SHP77 treated with DMSO at 0.1 percent for 48 hours (cell line): Measurements from ENCODE around the gene RYR1.
A peak's percentile ranks its signal among the peaks of the same experiment; 100 is the strongest.
"Not testable (repeated sequence)": the region's sequence is repeated elsewhere in the genome, so short reads cannot be mapped to it uniquely, and the experiment has no call there.

Experiments used
- DNase-seq: peaks from one replicate; lab custom pipeline; 2025; lab: John Stamatoyannopoulos, UW

The RYR1 gene

GRCh38 chr19:38561658-38562057, 128.2 kb downstream of the RYR1 start:
- DNase-seq = no peak

- DNase-seq = no peak
Measured at GRCh38 chr19:38562096-38562495, 128.6 kb downstream of the RYR1 start.

- DNase-seq = no peak
Measured at GRCh38 chr19:38563475-38563874, 130.0 kb downstream of the RYR1 start.

- no peak for DNase-seq
Measured at GRCh38 chr19:38564981-38565690, 131.6 kb downstream of the RYR1 start.

- no peak for DNase-seq
Measured at GRCh38 chr19:38565691-38566105, 132.2 kb downstream of the RYR1 start.

- no peak for DNase-seq
Measured at GRCh38 chr19:38569368-38569983, 136.0 kb downstream of the RYR1 start.

GRCh38 chr19:38571682-38572081, 138.2 kb downstream of the RYR1 start:
- no peak for DNase-seq

GRCh38 chr19:38577826-38578225, 144.3 kb downstream of the RYR1 start:
- DNase-seq = no peak

GRCh38 chr19:38579304-38579703, 145.8 kb downstream of the RYR1 start:
- not testable (repeated sequence) for DNase-seq

GRCh38 chr19:38580080-38580479, 146.6 kb downstream of the RYR1 start:
- no peak for DNase-seq

- DNase-seq = no peak
Measured at GRCh38 chr19:38583219-38583984, 149.9 kb downstream of the RYR1 start.

GRCh38 chr19:38583985-38584305, 150.5 kb downstream of the RYR1 start:
- no peak for DNase-seq

GRCh38 chr19:38587562-38587961, 154.1 kb downstream of the RYR1 start:
- no peak for DNase-seq

- no peak for DNase-seq
Measured at GRCh38 chr19:38588041-38588440, 154.6 kb downstream of the RYR1 start.

- DNase-seq = no peak
Measured at GRCh38 chr19:38592940-38593339, 159.4 kb downstream of the RYR1 start.

- DNase-seq = peak; percentile 70
Measured at GRCh38 chr19:38596057-38596981, 162.8 kb downstream of the RYR1 start.

- DNase-seq = no peak
Measured at GRCh38 chr19:38597075-38597474, 163.6 kb downstream of the RYR1 start.

- DNase-seq = no peak
Measured at GRCh38 chr19:38599722-38600121, 166.2 kb downstream of the RYR1 start.

GRCh38 chr19:38602856-38603255, 169.4 kb downstream of the RYR1 start:
- DNase-seq = not testable (repeated sequence)

GRCh38 chr19:38606131-38606530, 172.6 kb downstream of the RYR1 start:
- no peak for DNase-seq

GRCh38 chr19:38614289-38614688, 180.8 kb downstream of the RYR1 start:
- DNase-seq = no peak

GRCh38 chr19:38615007-38615581, 181.6 kb downstream of the RYR1 start:
- no peak for DNase-seq
